Mesenchymal stem cell (in vitro differentiated cells and primary cell): Measurements from ENCODE around the gene EXOC3L2.

Experiments used
- DNase-seq: peaks from one replicate; pipeline ENCODE4 v3.0.0-alpha.2; 2013
- H2AFZ ChIP-seq: one replicate; pipeline ENCODE4 v1.6.1; 2013; ENCODE audit warnings: low read depth, mild to moderate bottlenecking, control low read depth, inconsistent platforms, low read length, moderate library complexity
- H2AK5ac ChIP-seq: 2 replicates; pipeline ENCODE4 v1.6.1; 2013; ENCODE audit warnings: low read length, moderate library complexity, mild to moderate bottlenecking, inconsistent platforms; ENCODE audit not compliant: severe bottlenecking
- H2BK120ac ChIP-seq: one replicate; pipeline ENCODE4 v1.6.1; 2013; ENCODE audit warnings: low read depth, mild to moderate bottlenecking, inconsistent platforms, low read length, moderate library complexity
- H2BK12ac ChIP-seq, 2 experiments: one replicate each; pipeline ENCODE4 v1.6.1; 2013; ENCODE audit warnings: inconsistent platforms in 2 of 2, low read length in 2 of 2, mild to moderate bottlenecking in 2 of 2, moderate library complexity in 2 of 2, control low read depth in 1 of 2
- H2BK15ac ChIP-seq: one replicate; pipeline ENCODE4 v1.6.1; 2013; ENCODE audit warnings: mild to moderate bottlenecking, low read depth, inconsistent platforms; ENCODE audit not compliant: poor library complexity, severe bottlenecking
- H2BK5ac ChIP-seq: 2 replicates; pipeline ENCODE4 v1.6.1; 2013; ENCODE audit warnings: low read depth, mild to moderate bottlenecking, low read length, control low read depth, inconsistent platforms; ENCODE audit not compliant: poor library complexity, severe bottlenecking
- H3K14ac ChIP-seq, 2 experiments: one replicate each; pipeline ENCODE4 v1.6.1; 2013; ENCODE audit warnings: inconsistent platforms in 2 of 2, low read length in 2 of 2, control low read depth in 1 of 2, mild to moderate bottlenecking in 1 of 2, moderate library complexity in 1 of 2
- H3K18ac ChIP-seq, 2 experiments: one replicate each; pipeline ENCODE4 v1.6.1; 2013; ENCODE audit warnings: inconsistent platforms in 2 of 2, low read length in 2 of 2, control low read depth in 1 of 2, low read depth in 1 of 2, mild to moderate bottlenecking in 1 of 2
- H3K23ac ChIP-seq, 2 experiments: one replicate each; pipeline ENCODE4 v1.6.1; 2013; ENCODE audit warnings: inconsistent platforms in 2 of 2, low read length in 2 of 2, mild to moderate bottlenecking in 2 of 2, moderate library complexity in 2 of 2, control low read depth in 1 of 2
- H3K27ac ChIP-seq: 2 replicates; pipeline ENCODE4 v1.5.1; 2013; ENCODE audit warnings: mild to moderate bottlenecking, moderate library complexity, low read length, control low read depth, inconsistent platforms; ENCODE audit not compliant: poor library complexity, severe bottlenecking
- H3K27me3 ChIP-seq, 2 experiments: 2 replicates each; pipeline versions ENCODE4 v1.6.1 to v1.7.0; 2013; ENCODE audit warnings: low read length in 2 of 2, mild to moderate bottlenecking in 2 of 2, moderate library complexity in 2 of 2, control low read depth in 1 of 2, inconsistent platforms in 1 of 2; ENCODE audit not compliant: control insufficient read depth in 1 of 2, insufficient read depth in 1 of 2
- H3K36me3 ChIP-seq, 2 experiments: 2 replicates each; pipeline versions ENCODE4 v1.6.1 to v1.7.0; 2013; ENCODE audit warnings: low read length in 2 of 2, control low read depth in 1 of 2, inconsistent platforms in 1 of 2, low read depth in 1 of 2, mild to moderate bottlenecking in 1 of 2; ENCODE audit not compliant: insufficient read depth in 2 of 2, control insufficient read depth in 1 of 2
- H3K4ac ChIP-seq, 2 experiments: one replicate each; pipeline ENCODE4 v1.6.1; 2013; ENCODE audit warnings: inconsistent platforms in 2 of 2, low read length in 2 of 2, mild to moderate bottlenecking in 2 of 2, moderate library complexity in 2 of 2, control low read depth in 1 of 2, low read depth in 1 of 2
- H3K4me1 ChIP-seq: 2 replicates; pipeline ENCODE4 v1.6.1; 2013; ENCODE audit warnings: low read depth, low read length, control low read depth; ENCODE audit not compliant: control insufficient read depth, insufficient read depth
- H3K4me2 ChIP-seq: 2 replicates; pipeline ENCODE4 v1.6.1; 2013; ENCODE audit warnings: low read length, mild to moderate bottlenecking, inconsistent platforms; ENCODE audit not compliant: poor library complexity, severe bottlenecking
- H3K4me3 ChIP-seq, 2 experiments: 2 replicates each; pipeline versions ENCODE4 v1.5.1 to v1.7.0; 2013; ENCODE audit warnings: low read length in 2 of 2, mild to moderate bottlenecking in 2 of 2, control low read depth in 1 of 2, low read depth in 1 of 2; ENCODE audit not compliant: insufficient read depth in 1 of 2
- H3K79me1 ChIP-seq: replicated peaks from 2 replicates; pipeline ENCODE4 v1.6.1; 2013; ENCODE audit warnings: mild to moderate bottlenecking, control low read depth, low read length, inconsistent platforms; ENCODE audit not compliant: poor library complexity, severe bottlenecking
- H3K9ac ChIP-seq: 2 replicates; pipeline ENCODE4 v1.7.0; 2013; ENCODE audit warnings: mild to moderate bottlenecking, low read length, moderate library complexity
- H3K9me3 ChIP-seq: 2 replicates; pipeline ENCODE4 v1.7.0; 2013; ENCODE audit warnings: mild to moderate bottlenecking, low read length; ENCODE audit not compliant: control insufficient read depth
- H4K8ac ChIP-seq: one replicate; pipeline ENCODE4 v1.6.1; 2013; ENCODE audit warnings: inconsistent platforms, mild to moderate bottlenecking, low read length, moderate library complexity
- H4K91ac ChIP-seq: one replicate; pipeline ENCODE4 v1.6.1; 2013; ENCODE audit warnings: mild to moderate bottlenecking, low read length, inconsistent platforms
- WGBS: methylation state at CpG from one replicate; pipeline ENCODE4 v1.1.7; 2013; ENCODE audit warnings: mixed read lengths; 5-methylcytosine and 5-hydroxymethylcytosine counted together

EXOC3L2 gene

DNA sequence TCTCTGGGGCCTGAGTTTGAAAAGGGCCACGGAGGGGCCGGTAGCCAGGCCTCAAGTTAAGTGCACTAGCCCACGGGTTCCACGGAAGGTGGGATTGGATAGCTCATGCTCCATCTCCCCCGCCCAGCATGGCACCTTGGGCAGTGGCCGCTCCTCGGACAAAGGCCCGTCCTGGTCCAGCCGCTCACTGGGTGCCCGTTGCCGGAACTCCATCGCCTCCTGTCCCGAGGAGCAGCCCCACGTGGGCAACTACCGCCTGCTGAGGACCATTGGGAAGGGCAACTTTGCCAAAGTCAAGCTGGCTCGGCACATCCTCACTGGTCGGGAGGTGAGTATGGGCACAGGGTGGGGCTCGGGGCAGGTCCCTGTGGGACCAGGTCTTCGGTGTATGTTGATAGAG is 13.7 kb upstream of the EXOC3L2 start:
- peaks cover 22 to 41% of the 10 kb centered on the region in 2 experiments for H3K36me3 ChIP-seq
- H3K4me2 ChIP-seq, result no peak overlapping the region
- H3K9me3 ChIP-seq, result no peaks in the 10 kb centered on the region
- no peak overlapping the region for H3K9ac ChIP-seq
- no peak for DNase-seq
- no peak overlapping the region for H2AK5ac ChIP-seq
- no peak overlapping the region for H2BK5ac ChIP-seq
- H3K23ac ChIP-seq, result no peak overlapping the region
- H3K4ac ChIP-seq, result no peak overlapping the region
- peaks cover 26% of the 10 kb centered on the region for H3K79me1 ChIP-seq
- no peak overlapping the region for H3K18ac ChIP-seq
- no peak overlapping the region for H3K4me3 ChIP-seq
- H3K27me3 ChIP-seq, result no peaks in the 10 kb centered on the region
- H4K8ac ChIP-seq, result no peak overlapping the region
- no peak overlapping the region for H4K91ac ChIP-seq
- no peak overlapping the region for H2BK15ac ChIP-seq
- H2AFZ ChIP-seq, result no peak overlapping the region
- 98% methylated on average over 19 of the region's 19 CpGs for WGBS
- H3K4me1 ChIP-seq, result peaks cover 12% of the 10 kb centered on the region
- no peak overlapping the region for H3K27ac ChIP-seq
- H3K14ac ChIP-seq, result no peak overlapping the region
- H2BK120ac ChIP-seq, result no peak overlapping the region
- no peak overlapping the region for H2BK12ac ChIP-seq

- H4K8ac ChIP-seq, result no peak overlapping the region
- H2BK12ac ChIP-seq, result no peak overlapping the region
- no peak overlapping the region for H2BK15ac ChIP-seq
- H2AK5ac ChIP-seq, result no peak overlapping the region
- H3K36me3 ChIP-seq, result peaks cover 19 to 35% of the 10 kb centered on the region in 2 experiments
- H3K27ac ChIP-seq, result no peak overlapping the region
- no peak overlapping the region for H2AFZ ChIP-seq
- H3K9me3 ChIP-seq, result no peaks in the 10 kb centered on the region
- no peak for DNase-seq
- H2BK5ac ChIP-seq, result no peak overlapping the region
- H4K91ac ChIP-seq, result no peak overlapping the region
- H3K79me1 ChIP-seq, result peaks cover 31% of the 10 kb centered on the region
- no peak overlapping the region for H3K9ac ChIP-seq
- no peak overlapping the region for H3K4ac ChIP-seq
- H3K23ac ChIP-seq, result no peak overlapping the region
- H3K4me2 ChIP-seq, result no peak overlapping the region
- H2BK120ac ChIP-seq, result no peak overlapping the region
- no peak overlapping the region for H3K18ac ChIP-seq
- peaks cover 27% of the 10 kb centered on the region for H3K4me1 ChIP-seq
- no peak overlapping the region for H3K4me3 ChIP-seq
- no peak overlapping the region for H3K14ac ChIP-seq
- no peaks in the 10 kb centered on the region for H3K27me3 ChIP-seq
- 100% methylated on average over 2 of the region's 4 CpGs for WGBS
These were observed 11.6 kb upstream of the EXOC3L2 start for GRCh38 chr19:45256836-45257235.

DNA sequence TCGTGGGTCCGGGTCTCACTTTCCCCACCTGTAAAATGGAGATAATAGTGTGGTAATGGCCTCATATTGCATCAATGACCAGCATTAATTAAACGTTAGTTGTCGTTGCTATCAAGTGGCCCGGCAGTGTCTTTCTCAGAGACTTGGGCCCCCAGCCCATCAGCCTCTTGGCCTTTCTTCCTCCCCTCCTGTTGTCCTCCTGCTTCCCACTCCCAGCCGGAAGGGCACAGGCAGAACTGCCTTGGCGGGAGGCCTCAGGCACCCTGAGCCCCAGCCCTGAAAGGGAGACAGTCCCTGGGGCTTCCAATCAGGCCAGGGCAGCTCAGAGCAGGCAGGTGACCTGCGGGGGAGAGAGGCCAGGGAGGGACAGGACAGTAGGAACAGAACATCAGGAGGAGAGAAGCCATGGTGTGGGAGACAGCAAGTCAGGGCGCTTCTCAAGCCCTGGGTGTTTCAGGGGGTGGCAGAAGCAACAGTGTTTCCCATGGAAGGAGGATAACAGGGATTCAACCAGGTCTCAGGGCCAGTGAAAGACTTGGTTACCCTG is 10.5 kb upstream of the EXOC3L2 start:
- whole genome bisulfite sequencing, result 96% methylated on average over 7 of the region's 9 CpGs
- Histone ChIP-seq H3K4me3 (no peak overlapping the region), H3K4ac (no peak overlapping the region), H3K9me3 (no peaks in the 10 kb centered on the region), H2BK15ac (no peak overlapping the region), H2AFZ (no peak overlapping the region), H3K23ac (no peak overlapping the region), H2BK12ac (no peak overlapping the region), H3K4me2 (no peak overlapping the region), H2AK5ac (no peak overlapping the region), H3K18ac (no peak overlapping the region), H3K36me3 (peaks cover 15 to 32% of the 10 kb centered on the region in 2 experiments), H3K4me1 (peaks cover 27% of the 10 kb centered on the region), H2BK5ac (no peak overlapping the region), H4K91ac (peak overlapping the region; percentile 27), H3K27ac (no peak overlapping the region), H3K14ac (peak overlapping the region in 1 of 2 experiments; percentile 18), H3K9ac (no peak overlapping the region), H2BK120ac (no peak overlapping the region), H3K27me3 (no peaks in the 10 kb centered on the region), H4K8ac (peak overlapping the region; percentile 5), H3K79me1 (peaks cover 27% of the 10 kb centered on the region)
- DNase-seq, result no peak

DNA sequence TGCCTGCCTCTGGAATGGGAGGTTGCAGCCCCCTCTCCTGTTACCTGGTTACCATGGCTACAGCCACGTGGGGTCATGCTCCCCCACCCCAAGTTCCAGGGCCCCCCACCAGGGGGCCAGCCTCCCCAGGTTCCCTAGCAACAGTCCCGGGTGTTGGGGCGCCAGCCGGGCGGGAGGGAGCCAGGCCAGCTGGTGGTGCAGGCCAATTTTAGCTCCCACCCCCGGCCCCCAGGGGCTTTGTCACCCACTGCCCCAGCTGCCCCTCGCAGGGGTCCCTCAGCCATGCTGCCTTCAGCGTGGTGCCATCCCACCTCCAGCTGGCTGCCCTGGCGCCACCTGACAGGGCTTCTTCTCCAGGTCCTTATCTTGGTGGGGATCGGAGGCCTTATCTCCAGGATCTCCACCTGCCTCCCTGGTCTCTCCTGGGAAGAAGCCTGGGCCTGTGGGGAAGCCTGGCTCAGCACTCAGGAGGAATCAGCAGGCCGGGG is 8.9 kb upstream of the EXOC3L2 start:
- Histone ChIP-seq H2BK15ac (no peak overlapping the region), H3K36me3 (peaks cover 11 to 27% of the 10 kb centered on the region in 2 experiments), H4K91ac (no peak overlapping the region), H3K18ac (no peak overlapping the region), H3K27ac (no peak overlapping the region), H3K9me3 (no peaks in the 10 kb centered on the region), H2AFZ (no peak overlapping the region), H4K8ac (no peak overlapping the region), H3K4ac (no peak overlapping the region), H3K23ac (no peak overlapping the region), H3K27me3 (peaks cover 0 to 4% of the 10 kb centered on the region in 2 experiments), H3K4me2 (no peak overlapping the region), H3K14ac (no peak overlapping the region), H3K79me1 (peaks cover 25% of the 10 kb centered on the region), H2BK120ac (no peak overlapping the region), H3K4me3 (no peak overlapping the region), H2BK5ac (no peak overlapping the region), H2BK12ac (no peak overlapping the region), H2AK5ac (no peak overlapping the region), H3K4me1 (peaks cover 33% of the 10 kb centered on the region), H3K9ac (no peak overlapping the region)
- no peak for DNase-seq
- 89% methylated on average over 11 of the region's 11 CpGs for WGBS
